ENCODE results near the gene ABCA4. TPM values are rescaled to one million over a fixed set of nuclear protein-coding genes. Genes with fewer than 3 reads are reported as not detected.

The ABCA4 gene
- total and polyA plus RNA-seq, 2 donors (not counting 3 experiments of a cell fraction or from before 2014, with no cell fraction given), result 2.3 to 4.9 TPM

DNA sequence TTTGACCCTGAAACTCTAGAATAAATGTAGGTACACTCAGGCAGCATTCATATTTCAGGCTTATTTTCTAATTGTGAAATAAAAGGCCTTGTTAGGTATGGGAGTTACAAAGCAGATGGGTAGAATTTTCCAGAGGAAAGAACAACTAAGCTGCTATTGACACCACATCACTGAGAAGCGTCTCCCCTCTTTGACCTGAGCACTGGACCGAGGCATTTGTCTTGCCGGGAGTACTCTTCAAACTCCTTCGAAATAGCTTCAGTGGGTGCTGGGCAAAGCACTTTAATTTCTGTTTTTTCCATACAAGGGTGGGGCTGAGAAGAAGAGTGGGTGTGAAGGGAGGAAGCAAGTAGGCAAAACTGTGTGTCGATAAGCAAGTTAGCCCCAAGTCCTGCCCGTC lies 36.4 kb downstream of the ABCA4 start:
- H3K79me2 ChIP-seq (ENCODE audit: control insufficient read depth, insufficient read depth, low read length), result no peaks in the 10 kb centered on the region
- TF ChIP-seq POLR2A (IDR thresholded peaks at IDR 0.05; ENCODE audit: low read depth, low read length), result no peak
- no peak for TF ChIP-seq MYC (IDR thresholded peaks at IDR 0.05; ENCODE audit: low read depth, low read length)
- no peak for TF ChIP-seq FOS (IDR thresholded peaks at IDR 0.05; ENCODE audit: borderline replicate concordance, insufficient read depth, low read length)
- no peak for TF ChIP-seq EZH2 (IDR thresholded peaks at IDR 0.05; ENCODE audit: borderline replicate concordance, low read depth, low read length, severe bottlenecking)
- TF ChIP-seq JUN (IDR thresholded peaks at IDR 0.05; ENCODE audit: borderline replicate concordance, insufficient read depth, insufficient read length, low read depth), result no peak
- TF ChIP-seq, protein P1, sequence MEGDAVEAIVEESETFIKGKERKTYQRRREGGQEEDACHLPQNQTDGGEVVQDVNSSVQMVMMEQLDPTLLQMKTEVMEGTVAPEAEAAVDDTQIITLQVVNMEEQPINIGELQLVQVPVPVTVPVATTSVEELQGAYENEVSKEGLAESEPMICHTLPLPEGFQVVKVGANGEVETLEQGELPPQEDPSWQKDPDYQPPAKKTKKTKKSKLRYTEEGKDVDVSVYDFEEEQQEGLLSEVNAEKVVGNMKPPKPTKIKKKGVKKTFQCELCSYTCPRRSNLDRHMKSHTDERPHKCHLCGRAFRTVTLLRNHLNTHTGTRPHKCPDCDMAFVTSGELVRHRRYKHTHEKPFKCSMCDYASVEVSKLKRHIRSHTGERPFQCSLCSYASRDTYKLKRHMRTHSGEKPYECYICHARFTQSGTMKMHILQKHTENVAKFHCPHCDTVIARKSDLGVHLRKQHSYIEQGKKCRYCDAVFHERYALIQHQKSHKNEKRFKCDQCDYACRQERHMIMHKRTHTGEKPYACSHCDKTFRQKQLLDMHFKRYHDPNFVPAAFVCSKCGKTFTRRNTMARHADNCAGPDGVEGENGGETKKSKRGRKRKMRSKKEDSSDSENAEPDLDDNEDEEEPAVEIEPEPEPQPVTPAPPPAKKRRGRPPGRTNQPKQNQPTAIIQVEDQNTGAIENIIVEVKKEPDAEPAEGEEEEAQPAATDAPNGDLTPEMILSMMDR (IDR thresholded peaks at IDR 0.05; ENCODE audit: extremely low read depth in 1 of 2, insufficient read depth in 1 of 2, low read depth in 1 of 2, low read length in 2 of 2), result no peak
- TF ChIP-seq, protein P2, sequence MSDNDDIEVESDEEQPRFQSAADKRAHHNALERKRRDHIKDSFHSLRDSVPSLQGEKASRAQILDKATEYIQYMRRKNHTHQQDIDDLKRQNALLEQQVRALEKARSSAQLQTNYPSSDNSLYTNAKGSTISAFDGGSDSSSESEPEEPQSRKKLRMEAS (IDR thresholded peaks at IDR 0.05; ENCODE audit: insufficient read depth, insufficient read length), result no peak
- no peak for TF ChIP-seq POLR2AphosphoS5 (IDR thresholded peaks at IDR 0.05; ENCODE audit: insufficient read depth, low read depth, low read length)
- no peak for TF ChIP-seq GATA2 (IDR thresholded peaks at IDR 0.05; ENCODE audit: insufficient read depth, insufficient read length, low read depth, low read length)
- H3K9me1 ChIP-seq (replicated peaks; ENCODE audit: control insufficient read depth, extremely low read depth, insufficient read depth, low read length), result no peaks in the 10 kb centered on the region
- H3K27me3 ChIP-seq (ENCODE audit: control insufficient read depth in 2 of 2, insufficient read depth in 2 of 2, low read length in 2 of 2), result no peaks in the 10 kb centered on the region
- H3K36me3 ChIP-seq (ENCODE audit: control insufficient read depth in 2 of 2, extremely low read depth in 1 of 2, insufficient read depth in 2 of 2, low read length in 2 of 2), result no peaks in the 10 kb centered on the region
- intact Hi-C loops (cut with micrococcal nuclease), result no loop called here
- peaks cover 7% of the 10 kb centered on the region for H3K4me1 ChIP-seq (ENCODE audit: control insufficient read depth, extremely low read depth, insufficient read depth, low read length)
- H3K4me2 ChIP-seq (ENCODE audit: insufficient read depth, low read length), result no peak overlapping the region
- no peak overlapping the region for H2AFZ ChIP-seq (ENCODE audit: low read depth, low read length)
- no peak overlapping the region for H3K9ac ChIP-seq (replicated peaks; ENCODE audit: extremely low read depth, insufficient read depth, low read length)
- no peaks in the 10 kb centered on the region for H4K20me1 ChIP-seq (replicated peaks; ENCODE audit: control insufficient read depth, extremely low read depth, insufficient read depth, low read length)
- H3K9me3 ChIP-seq (replicated peaks; ENCODE audit: control insufficient read depth, insufficient read depth, low read length), result no peaks in the 10 kb centered on the region
- FAIRE-seq, result no peak
- BruUV-seq (replicated peaks), result no TSS peak
- dilution Hi-C loops (cut with MboI; ENCODE audit: extremely low pct_ligation_motif_present, low sequenced_read_pairs), result no loop called here
- H3K4me3 ChIP-seq (replicated peaks in 1 of 3; ENCODE audit: insufficient read depth in 1 of 3, low read depth in 1 of 3, low read length in 3 of 3), result no peak overlapping the region
- H3K27ac ChIP-seq (ENCODE audit: insufficient read depth, low read depth, low read length), result no peak overlapping the region
- DNase-seq (ENCODE audit: low read depth, low spot score), result no peak
- ChIA-PET POLR2A (no interaction called here), CTCF (interaction anchor here (0.8 to 2.1 kb wide), 5 partner anchors 8 to 39 kb away, joined by 3 to 6 read pairs (median 4); no protein-coding TSS in a partner anchor)

Data from endothelial cell of umbilical vein (primary cell).